Ureter (tissue), 1 donor: ENCODE data around the gene ALG14. TPM values are rescaled to one million over a fixed set of nuclear protein-coding genes. Genes with fewer than 3 reads are reported as not detected.
"Not testable (repeated sequence)": the region's sequence is repeated elsewhere in the genome, so short reads cannot be mapped to it uniquely, and the experiment has no call there.

Source experiments
- DNase-seq: peaks from one replicate; pipeline ENCODE4 v3.0.0-alpha.2; 2020; ENCODE audit warnings: low spot score
- total RNA-seq: library from RNA; stranded (reverse); gene quantifications from one replicate; pipeline ENCODE4 v1.2.4, GENCODE V29; 2023
- donor health status: DM: yes; HTN: yes; CAD: no.

ALG14 gene
- total RNA-seq, 1 donor from 2014 or later: 12.6 TPM

GRCh38 chr1:94953746-94954145 is 119.0 kb downstream of the ALG14 start:
- DNase-seq: no peak

GRCh38 chr1:94953107-94953506 is 119.6 kb downstream of the ALG14 start:
- no peak for DNase-seq

- no peak for DNase-seq
These were observed 120.2 kb downstream of the ALG14 start for GRCh38 chr1:94952539-94952938.

DNA sequence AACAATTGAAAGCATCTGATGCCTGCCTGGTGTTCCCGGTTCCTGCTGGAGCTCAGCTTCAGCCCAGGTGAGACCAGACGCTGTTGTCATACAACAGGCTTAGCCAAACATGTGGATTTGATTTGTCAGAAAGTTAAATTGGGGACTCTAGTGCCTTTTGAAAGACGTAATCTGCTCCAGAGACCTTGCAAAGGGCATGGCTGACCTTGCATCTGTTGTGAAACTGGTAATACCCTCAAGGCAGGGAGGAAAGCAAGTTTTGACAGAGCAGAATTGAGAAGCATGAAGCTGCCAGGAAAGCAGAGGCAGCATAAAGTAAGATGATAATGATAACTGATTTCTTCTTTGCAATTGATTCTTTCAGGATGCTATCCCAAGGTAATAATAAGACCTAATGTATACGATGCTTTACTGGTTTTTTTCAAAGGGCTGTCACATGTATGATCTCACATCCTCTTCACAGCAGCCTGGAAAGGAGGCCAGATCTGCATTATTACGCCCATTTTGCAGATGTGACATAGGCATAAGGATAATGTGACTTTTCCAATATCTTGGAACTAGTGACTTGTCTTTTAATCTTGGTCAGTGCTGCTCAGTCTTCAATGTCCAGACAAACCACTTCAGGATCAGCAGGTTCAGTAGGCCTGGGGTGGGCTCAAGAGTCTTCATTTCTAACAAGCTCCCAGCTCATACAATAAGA is 121.1 kb downstream of the ALG14 start:
- DNase-seq: no peak

DNA sequence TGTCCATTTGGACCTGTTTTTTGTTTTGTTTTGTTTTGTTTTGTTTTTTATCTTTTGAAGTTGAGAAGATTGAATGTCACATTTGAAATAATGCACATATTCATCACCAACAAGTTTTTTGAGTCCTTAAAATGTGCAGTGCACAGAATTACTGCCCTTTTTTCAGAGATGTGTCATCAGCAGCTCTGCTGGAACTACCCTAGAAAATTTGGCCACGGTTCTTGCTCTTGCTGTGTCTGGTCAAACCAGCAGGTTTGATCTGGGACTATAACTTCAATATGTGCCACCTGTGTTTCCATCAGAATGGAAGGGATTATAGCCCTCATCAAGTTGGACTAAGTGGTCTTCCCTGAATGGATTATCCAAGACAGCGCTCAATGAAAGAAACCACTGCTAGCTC is 121.7 kb downstream of the ALG14 start:
- no peak for DNase-seq

DNA sequence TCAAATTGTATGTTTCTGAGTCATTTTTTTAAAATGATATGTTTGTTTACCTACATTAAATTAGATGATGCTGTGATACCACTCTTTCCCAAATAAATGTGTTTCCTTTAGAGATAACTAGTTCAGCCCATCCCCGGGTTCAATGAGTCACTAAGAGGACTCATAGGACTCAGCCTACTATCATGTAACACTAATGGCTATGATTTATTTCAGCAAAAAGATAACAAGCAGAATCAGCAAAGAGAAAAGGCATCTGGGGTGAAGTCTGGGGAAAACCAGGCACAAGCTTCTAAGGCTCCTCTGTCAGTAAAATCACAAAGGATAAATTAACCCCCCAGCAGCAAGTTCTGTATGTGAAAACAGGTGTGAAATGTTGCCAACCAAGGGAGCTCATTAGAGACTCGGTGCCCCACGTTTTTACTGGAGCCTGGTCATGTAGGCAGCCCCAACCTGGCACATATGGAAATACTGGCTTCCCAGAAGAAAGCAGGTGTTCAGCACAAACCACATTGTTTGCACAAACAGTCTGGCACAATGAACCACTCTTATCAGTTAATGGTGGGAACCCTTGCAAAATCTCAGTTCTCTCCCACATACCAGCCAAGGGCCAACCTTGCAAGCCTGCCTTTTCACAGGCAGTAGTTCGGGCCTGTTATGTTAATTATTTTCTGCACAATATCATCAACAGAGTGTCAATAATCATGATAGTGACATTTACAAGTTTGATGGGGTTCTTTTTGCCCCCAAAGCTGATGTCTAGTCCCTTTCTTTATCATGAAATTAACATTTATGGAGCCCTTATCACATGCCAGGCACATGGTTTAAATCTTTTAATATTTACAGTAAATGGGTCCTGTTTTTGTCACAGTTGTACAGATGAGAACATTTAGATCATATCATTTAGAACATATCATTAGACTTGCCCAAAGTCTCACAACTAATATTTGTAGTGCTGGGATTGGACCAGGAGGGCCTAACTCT is 122.8 kb downstream of the ALG14 start:
- DNase-seq: no peak

DNA sequence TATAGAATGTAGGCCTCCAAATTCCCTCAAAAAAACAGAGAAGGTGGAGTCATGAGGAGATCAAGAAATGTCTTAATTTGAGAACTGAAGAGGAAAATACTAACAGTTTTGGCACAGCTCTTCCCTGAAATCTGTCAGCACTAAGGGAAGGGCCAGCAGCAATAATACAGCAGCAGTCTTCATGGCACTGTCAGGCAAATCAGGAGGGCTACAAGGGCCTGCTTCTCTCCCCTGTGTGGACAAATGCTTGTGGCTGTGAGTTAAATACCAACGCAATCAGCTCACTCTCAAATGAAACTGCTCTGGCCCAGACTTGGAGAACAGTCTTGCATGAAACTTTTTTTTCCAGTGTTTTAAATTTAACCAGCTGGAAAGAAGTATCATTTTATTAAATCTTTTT is 125.3 kb downstream of the ALG14 start:
- no peak for DNase-seq

DNA sequence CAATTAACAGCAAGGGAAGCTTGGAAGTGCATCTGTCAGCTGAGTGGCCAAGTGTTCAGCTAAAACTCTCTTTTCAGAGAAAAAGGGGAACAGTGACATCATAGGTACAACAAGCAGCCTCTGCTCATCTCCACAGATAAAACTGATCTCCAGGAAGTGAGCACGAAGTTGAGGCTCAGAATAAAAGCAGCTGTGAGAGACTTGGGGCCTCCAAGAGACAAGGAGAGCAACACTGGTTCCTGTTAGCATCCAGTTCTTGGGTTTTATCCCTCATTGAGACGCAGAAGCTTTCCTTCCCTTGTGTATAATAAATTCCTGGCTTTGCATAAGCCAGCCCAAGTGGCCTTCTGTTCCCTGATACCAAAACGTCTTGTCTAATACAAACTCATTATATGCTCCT is 125.9 kb downstream of the ALG14 start:
- no peak for DNase-seq

DNA sequence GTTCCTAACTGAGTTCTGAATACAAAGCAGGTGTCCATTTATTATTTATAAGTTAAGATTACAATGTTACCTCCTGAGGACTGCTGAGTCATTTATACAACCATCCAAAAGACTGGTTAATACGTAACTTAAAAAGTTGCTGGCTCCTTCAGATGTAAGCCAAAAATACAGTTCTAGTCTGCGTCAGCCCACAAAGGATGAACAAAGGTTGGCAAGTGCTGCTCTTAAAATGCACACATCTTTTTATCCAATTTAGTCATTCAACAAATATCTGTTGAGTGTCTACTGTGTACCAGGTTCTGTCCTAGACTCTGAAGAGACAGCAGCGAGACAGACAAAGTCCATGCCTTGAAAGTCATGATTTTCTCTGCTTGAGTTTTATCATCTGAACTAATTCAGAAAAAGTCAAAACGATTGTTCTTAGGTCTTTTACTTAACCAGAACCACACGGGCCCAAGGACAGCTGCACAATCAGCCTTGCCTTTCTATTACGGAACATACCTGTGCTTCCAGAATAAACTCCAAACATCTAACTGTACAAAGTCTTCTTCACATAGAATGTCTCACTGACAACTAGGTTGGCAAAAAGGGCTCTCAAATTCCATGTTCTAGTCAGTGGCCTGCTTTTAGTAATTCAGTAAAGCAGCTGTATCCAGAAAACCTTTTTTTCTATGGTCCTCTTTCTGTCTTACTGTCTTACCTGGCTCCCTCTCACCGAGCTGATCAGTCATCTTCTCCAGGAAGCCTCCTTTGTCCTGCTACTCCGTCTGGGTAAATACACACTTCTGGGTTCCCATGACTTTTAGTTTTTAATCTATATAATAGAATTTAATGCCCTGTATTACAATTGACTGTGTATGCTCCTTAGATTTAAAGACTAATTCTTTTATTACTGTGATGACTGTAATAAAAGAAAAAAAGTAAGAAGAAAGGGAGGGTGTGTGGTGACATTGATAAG is 130.3 kb downstream of the ALG14 start:
- DNase-seq: no peak

DNA sequence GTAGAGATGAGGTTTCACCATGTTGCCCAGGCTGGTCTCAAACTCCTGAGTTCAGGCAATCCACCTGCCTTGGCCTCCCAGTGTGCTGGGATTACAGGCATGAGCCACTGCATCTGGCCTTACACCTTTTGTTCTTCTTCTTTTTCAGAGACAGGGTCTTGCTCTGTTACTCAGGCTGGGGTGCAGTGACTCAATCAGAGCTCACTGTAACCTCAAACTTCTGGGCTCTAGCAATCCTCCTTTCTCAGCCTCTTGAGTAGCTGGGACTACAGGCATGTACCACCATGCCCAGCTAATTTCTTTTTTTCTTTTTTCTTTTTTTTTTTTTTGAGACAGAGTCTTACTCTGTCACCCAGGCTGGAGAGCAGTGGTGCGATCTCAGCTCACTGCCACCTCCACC is 131.3 kb downstream of the ALG14 start:
- DNase-seq: not testable (repeated sequence)

- DNase-seq: no peak
These were observed 132.0 kb downstream of the ALG14 start for GRCh38 chr1:94940738-94941137.

DNA sequence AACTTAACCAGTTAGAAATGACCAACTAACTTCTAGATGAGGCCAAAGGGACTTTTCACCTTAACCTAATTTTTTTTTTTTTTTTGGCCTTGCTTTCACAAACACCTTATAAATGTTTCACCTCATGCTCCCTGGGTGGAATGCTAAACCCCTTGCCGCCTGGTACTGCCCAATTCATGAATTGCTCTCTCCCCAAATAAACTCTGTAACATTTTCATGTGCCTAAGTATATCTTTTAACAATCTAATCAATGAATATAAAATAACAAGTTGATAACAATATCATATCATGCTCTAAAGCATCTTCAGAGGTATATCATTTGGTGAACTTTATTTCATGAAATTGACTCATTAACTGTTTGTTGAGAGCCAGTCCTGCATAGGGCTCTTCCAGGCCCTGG is 134.9 kb downstream of the ALG14 start:
- DNase-seq: no peak

GRCh38 chr1:94936861-94937620 is 135.7 kb downstream of the ALG14 start:
- no peak for DNase-seq

DNA sequence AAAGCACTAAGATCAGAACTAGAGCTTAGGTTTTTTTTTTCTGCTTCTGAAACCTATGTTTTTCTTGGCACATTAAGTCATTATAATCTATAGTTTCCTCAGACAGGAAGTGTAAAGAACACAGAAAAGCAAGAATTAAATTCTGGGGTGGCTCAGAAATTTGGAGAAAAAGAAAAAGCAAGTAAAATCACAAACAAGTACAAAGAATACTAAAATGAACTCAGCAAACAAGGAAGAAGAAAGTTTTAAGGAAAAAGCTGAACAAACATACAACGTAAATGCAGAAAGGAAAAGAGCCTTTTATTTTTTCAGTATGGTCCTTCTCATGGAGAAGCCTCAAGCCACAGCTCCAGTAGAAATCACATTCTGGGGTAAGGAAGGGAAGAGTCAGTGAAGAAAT is 137.3 kb downstream of the ALG14 start:
- DNase-seq: no peak

- no peak for DNase-seq
These were observed 137.7 kb downstream of the ALG14 start for GRCh38 chr1:94935034-94935433.

GRCh38 chr1:94934551-94934950 is 138.2 kb downstream of the ALG14 start:
- DNase-seq: no peak

GRCh38 chr1:94931254-94931841 is 141.4 kb downstream of the ALG14 start:
- DNase-seq: no peak

- DNase-seq: no peak
These were observed 143.2 kb downstream of the ALG14 start for GRCh38 chr1:94929351-94930217.

- DNase-seq: no peak
These were observed 144.3 kb downstream of the ALG14 start for GRCh38 chr1:94928293-94928939.
